H1 (cell line): ENCODE measurements around the gene JAKMIP2. TPM values are rescaled to one million over a fixed set of nuclear protein-coding genes. Genes with fewer than 3 reads are reported as not detected.

Experiments
- CTCF ChIA-PET: fragments of 300-600 bp; sonication (Branson Sonifier 250); formaldehyde crosslinking; loops from one replicate; lab custom pipeline; 2021; ENCODE audit not compliant: partially characterized antibody; lab: Charles Lee
- POLR2A ChIA-PET: fragments of 300-600 bp; sonication (Branson Sonifier 250); formaldehyde crosslinking; loops from one replicate; lab custom pipeline; 2021; ENCODE audit warnings: inconsistent platforms; ENCODE audit not compliant: partially characterized antibody; lab: Charles Lee
- DNase-seq, 2 experiments: peaks; one replicate each; pipeline versions ENCODE4 v3.0.0 to v3.0.0-alpha.2; 2010 to 2022; ENCODE audit warnings: low spot score in 2 of 2, low read depth in 1 of 2, mixed read lengths in 1 of 2
- FAIRE-seq: peaks from 2 replicates; lab custom pipeline; 2011; peaks lifted over from hg19 to GRCh38; lab: Jason Lieb, UNC
- H2AFZ ChIP-seq: 2 replicates; pipeline ENCODE4 v1.8.1; 2012; ENCODE audit warnings: low read length, inconsistent platforms
- H2AK5ac ChIP-seq: 2 replicates; pipeline ENCODE4 v1.6.1; 2013; ENCODE audit warnings: low read depth, low read length
- H2BK120ac ChIP-seq: replicated peaks from 2 replicates; pipeline ENCODE3; 2013; ENCODE audit warnings: low read depth, low read length, inconsistent platforms
- H2BK12ac ChIP-seq: 2 replicates; pipeline ENCODE4 v1.6.1; 2013; ENCODE audit warnings: low read depth, low read length
- H2BK15ac ChIP-seq: 2 replicates; pipeline ENCODE4 v1.6.1; 2013; ENCODE audit warnings: low read length
- H2BK20ac ChIP-seq: 2 replicates; pipeline ENCODE4 v1.6.1; 2013; ENCODE audit warnings: low read length
- H2BK5ac ChIP-seq: 2 replicates; pipeline ENCODE4 v1.6.1; 2013; ENCODE audit warnings: low read depth, low read length
- H3K14ac ChIP-seq: 2 replicates; pipeline ENCODE4 v1.6.1; 2013; ENCODE audit warnings: inconsistent platforms; ENCODE audit not compliant: insufficient read length
- H3K18ac ChIP-seq: 2 replicates; pipeline ENCODE4 v1.6.1; 2013; ENCODE audit warnings: low read length; ENCODE audit errors: extremely low read depth
- H3K23ac ChIP-seq: 2 replicates; pipeline ENCODE4 v1.6.1; 2013; ENCODE audit warnings: inconsistent platforms; ENCODE audit not compliant: insufficient read length
- H3K23me2 ChIP-seq: 2 replicates; pipeline ENCODE4 v1.6.1; 2013; ENCODE audit warnings: low read depth, low read length
- H3K27ac ChIP-seq: 2 replicates; pipeline ENCODE4 v1.6.1; 2011; ENCODE audit warnings: low read depth, low read length, inconsistent platforms
- H3K27me3 ChIP-seq, 4 experiments: replicated peaks in 1 of 4; 1 replicate in 1 of 4; 2 replicates in 3 of 4; pipeline versions ENCODE4 v1.6.1 to v1.8.1; 2011 to 2013; ENCODE audit warnings: low read length in 3 of 4, mild to moderate bottlenecking in 3 of 4, inconsistent platforms in 2 of 4, mixed read lengths in 2 of 4, moderate library complexity in 1 of 4; ENCODE audit not compliant: control insufficient read depth in 3 of 4, insufficient read depth in 3 of 4; ENCODE audit errors: extremely low read depth in 1 of 4
- H3K36me3 ChIP-seq, 4 experiments: 2 replicates each; pipeline versions ENCODE4 v1.6.1 to v1.8.1; 2011 to 2013; ENCODE audit warnings: mild to moderate bottlenecking in 4 of 4, low read length in 3 of 4, moderate library complexity in 2 of 4, control low read depth in 1 of 4, inconsistent platforms in 1 of 4; ENCODE audit not compliant: insufficient read depth in 4 of 4, control insufficient read depth in 2 of 4
- H3K4ac ChIP-seq: replicated peaks from 2 replicates; pipeline ENCODE3; 2013; ENCODE audit warnings: low read length, low read depth, mixed read lengths, inconsistent platforms; ENCODE audit not compliant: insufficient read length
- H3K4me1 ChIP-seq, 4 experiments: replicated peaks in 1 of 4; 1 replicate in 1 of 4; 2 replicates in 3 of 4; pipeline versions ENCODE4 v1.6.1 to v1.8.1; 2011 to 2013; ENCODE audit warnings: low read length in 3 of 4, inconsistent platforms in 2 of 4, mixed read lengths in 1 of 4; ENCODE audit not compliant: insufficient read depth in 4 of 4, control insufficient read depth in 3 of 4
- H3K4me2 ChIP-seq, 2 experiments: 2 replicates each; pipeline versions ENCODE4 v1.6.1 to v1.8.1; 2011 to 2013; ENCODE audit warnings: low read depth in 2 of 2, low read length in 2 of 2, control low read depth in 1 of 2, inconsistent platforms in 1 of 2, mild to moderate bottlenecking in 1 of 2; ENCODE audit not compliant: insufficient read depth in 1 of 2
- H3K4me3 ChIP-seq, 4 experiments: fragments of 200-600, 300-600 bp in 1 of 4; sonication (generic), shearing (Covaris generic), sonication (Bioruptor Twin) in 1 of 4; 2 replicates each; pipeline versions ENCODE4 v1.5.1 to v1.8.1; 2011 to 2016; ENCODE audit warnings: low read length in 4 of 4, low read depth in 3 of 4, control low read depth in 2 of 4, inconsistent platforms in 2 of 4, mild to moderate bottlenecking in 2 of 4, mixed read lengths in 1 of 4, moderate library complexity in 1 of 4; ENCODE audit not compliant: insufficient read depth in 2 of 4; ENCODE audit errors: extremely low read depth in 1 of 4
- H3K56ac ChIP-seq: replicated peaks from 2 replicates; pipeline ENCODE3; 2013; ENCODE audit warnings: low read depth, mild to moderate bottlenecking, mixed read lengths, low read length, inconsistent platforms; ENCODE audit not compliant: insufficient read length
- H3K79me1 ChIP-seq: 2 replicates; pipeline ENCODE4 v1.6.1; 2013; ENCODE audit warnings: low read depth, low read length, control low read depth
- H3K79me2 ChIP-seq, 2 experiments: 2 replicates each; pipeline versions ENCODE4 v1.6.1 to v1.8.1; 2012 to 2013; ENCODE audit warnings: low read length in 2 of 2, mild to moderate bottlenecking in 2 of 2, inconsistent platforms in 1 of 2; ENCODE audit not compliant: insufficient read depth in 2 of 2, control insufficient read depth in 1 of 2
- H3K9ac ChIP-seq, 4 experiments: replicated peaks in 1 of 4; 1 replicate in 1 of 4; 2 replicates in 3 of 4; pipeline versions ENCODE4 v1.6.1 to v1.8.1; 2011 to 2013; ENCODE audit warnings: low read depth in 3 of 4, low read length in 3 of 4, control low read depth in 2 of 4, mild to moderate bottlenecking in 2 of 4, moderate library complexity in 2 of 4, inconsistent platforms in 1 of 4; ENCODE audit errors: extremely low read depth in 1 of 4
- H3K9me3 ChIP-seq, 2 experiments: 2 replicates each; pipeline versions ENCODE4 v1.6.1 to v1.8.1; 2012 to 2013; ENCODE audit warnings: mild to moderate bottlenecking in 2 of 2, moderate library complexity in 2 of 2, control low read depth in 1 of 2, inconsistent platforms in 1 of 2, low read depth in 1 of 2, low read length in 1 of 2, mixed read lengths in 1 of 2; ENCODE audit not compliant: insufficient read depth in 2 of 2
- H4K20me1 ChIP-seq, 2 experiments: replicated peaks in 1 of 2; 2 replicates each; pipeline versions ENCODE3 to v1.8.1; 2011 to 2013; ENCODE audit warnings: inconsistent platforms in 2 of 2, low read length in 2 of 2, mild to moderate bottlenecking in 1 of 2; ENCODE audit not compliant: insufficient read depth in 2 of 2, control insufficient read depth in 1 of 2
- H4K5ac ChIP-seq: 2 replicates; pipeline ENCODE4 v1.6.1; 2013; ENCODE audit warnings: low read length, low read depth, mixed read lengths, inconsistent platforms; ENCODE audit not compliant: insufficient read length
- H4K8ac ChIP-seq: 2 replicates; pipeline ENCODE4 v1.8.0; 2013; ENCODE audit warnings: mild to moderate bottlenecking, moderate library complexity, low read length, inconsistent platforms; ENCODE audit not compliant: insufficient read depth; ENCODE audit errors: extremely low read depth
- H4K91ac ChIP-seq: replicated peaks from 2 replicates; pipeline ENCODE3; 2013; ENCODE audit warnings: low read length, mixed read lengths, inconsistent platforms; ENCODE audit not compliant: insufficient read length
- ATF2 ChIP-seq: IDR thresholded peaks from 2 replicates; pipeline ENCODE4 v1.6.1; 2012; ENCODE audit warnings: low read length, inconsistent platforms
- CREB1 ChIP-seq: IDR thresholded peaks from 2 replicates; pipeline ENCODE4 v1.6.1; 2012; ENCODE audit warnings: inconsistent platforms
- CTBP2 ChIP-seq: IDR thresholded peaks from 2 replicates; pipeline ENCODE4 v1.7.0; 2011; ENCODE audit warnings: borderline replicate concordance, mild to moderate bottlenecking, moderate library complexity, mixed read lengths, low read length; ENCODE audit not compliant: insufficient read depth, insufficient read length
- KDM5A ChIP-seq: fragments of 200-600 bp; IDR thresholded peaks from 2 replicates; pipeline ENCODE4 v1.7.1; 2012; ENCODE audit warnings: mild to moderate bottlenecking, low read length, inconsistent platforms, mixed read lengths
- TEAD4 ChIP-seq: IDR thresholded peaks from 2 replicates; pipeline ENCODE4 v1.6.1; 2012; ENCODE audit warnings: low read depth, low read length, inconsistent platforms, mixed read lengths
- WGBS, 2 experiments: shearing (Covaris generic) in 1 of 2; methylation state at CpG; one replicate each; pipeline versions ENCODE4 v1.1.6 to v1.1.7; 2013 to 2015; ENCODE audit warnings: low lambda C conversion rate in 2 of 2, mixed read lengths in 2 of 2, inconsistent platforms in 1 of 2, low coverage in 1 of 2, missing lambda C conversion rate in 1 of 2; ENCODE audit not compliant: insufficient replicate concordance in 2 of 2, insufficient coverage in 1 of 2, insufficient read length in 1 of 2; ENCODE audit errors: extremely low coverage in 1 of 2, missing lambda C conversion rate in 1 of 2; 5-methylcytosine and 5-hydroxymethylcytosine counted together
- polyA plus RNA-seq, 7 experiments: library from polyadenylated mRNA; depleted of rRNA in 3 of 7; stranded (reverse) in 5 of 7; unstranded in 2 of 7; fragments of >200 nt in 5 of 7; fragments of 200-250 nt in 2 of 7; gene quantifications; 1 replicate in 5 of 7; 2 replicates in 1 of 7; 4 replicates in 1 of 7; pipeline versions ENCODE4 v1.2.1 to v1.2.3, GENCODE V29; 2011 to 2013; ENCODE audit warnings: missing spikeins in 2 of 7, mixed read lengths in 2 of 7
- total RNA-seq: library from RNA; stranded (reverse); fragmentation: NEBNext Ultra II Directional; extraction: Animal tissue kit (Norgen Biotek cat#: 25700); gene quantifications from 2 replicates; pipeline ENCODE4 v1.2.1, GENCODE V29; 2021

Gene JAKMIP2
- total and polyA plus RNA-seq, 2 of the 8 experiments (the other 6 are each of a cell fraction or from before 2014, with no cell fraction given) = 2.4 to 13.6 TPM

DNA sequence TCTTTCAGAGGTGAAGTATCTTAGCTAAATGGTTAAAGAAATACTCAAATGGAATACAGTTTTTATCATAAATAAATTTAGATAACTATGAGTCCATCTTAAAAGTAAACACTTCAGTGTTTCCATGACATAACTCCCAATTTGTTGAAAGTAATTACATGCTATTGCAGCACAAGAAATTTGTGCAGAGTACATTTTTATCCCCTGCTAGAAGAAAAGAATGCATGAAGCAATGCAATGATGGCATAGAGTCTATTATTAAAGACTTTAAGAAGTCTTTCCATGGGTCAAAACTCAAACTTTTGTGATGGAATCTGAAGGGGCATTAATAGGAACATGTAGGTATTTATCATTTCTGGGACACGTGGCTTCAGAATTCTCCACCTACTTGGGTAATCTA is 166.1 kb downstream of the JAKMIP2 start:
- peaks cover 0 to 54% (median 24%) of the 10 kb centered on the region in 4 experiments; a peak in 5 of 8 replicates for H3K36me3 ChIP-seq
- H3K79me1 ChIP-seq = no peaks in the 10 kb centered on the region
- no peak overlapping the region for H2BK15ac ChIP-seq
- no peaks in the 10 kb centered on the region for H4K20me1 ChIP-seq
- H3K4me2 ChIP-seq = no peak overlapping the region
- H3K23me2 ChIP-seq = no peaks in the 10 kb centered on the region
- no peak overlapping the region for H3K9ac ChIP-seq
- H4K8ac ChIP-seq = no peak overlapping the region
- no peak overlapping the region for H2BK5ac ChIP-seq
- H2AFZ ChIP-seq = no peak overlapping the region
- no peak overlapping the region for H3K4me3 ChIP-seq
- no peaks in the 10 kb centered on the region for H3K9me3 ChIP-seq
- TF ChIP-seq TEAD4 (no peak), CTBP2 (no peak), KDM5A (no peak), CREB1 (no peak), ATF2 (no peak)
- no peak overlapping the region for H2BK20ac ChIP-seq
- H3K4me1 ChIP-seq = peaks cover 0 to 5% (median 0%) of the 10 kb centered on the region in 4 experiments; a peak in 1 of 7 replicates
- DNase-seq (no peak), FAIRE-seq (no peak)
- H3K18ac ChIP-seq = no peak overlapping the region
- H4K91ac ChIP-seq = no peak overlapping the region
- no peaks in the 10 kb centered on the region for H3K27me3 ChIP-seq
- peaks cover 0 to 8% of the 10 kb centered on the region in 2 experiments; a peak in 2 of 4 replicates for H3K79me2 ChIP-seq
- no peak overlapping the region for H4K5ac ChIP-seq
- CTCF ChIA-PET = interaction anchor here (1.5 kb wide), 1 partner anchor 11 kb away, joined by 7 read pairs; no protein-coding TSS in a partner anchor
- no peak overlapping the region for H3K56ac ChIP-seq
- no peak overlapping the region for H2BK12ac ChIP-seq
- 89% methylated on average over 1 of the region's 1 CpG; no CpG with 5 or more reads in 1 of the 2 experiments for WGBS, 2 experiments
- no peak overlapping the region for H3K23ac ChIP-seq
- POLR2A ChIA-PET = interaction anchor here (0.6 kb wide), 1 partner anchor 32 kb away, joined by 3 read pairs; no protein-coding TSS in a partner anchor
- H3K14ac ChIP-seq = no peak overlapping the region
- no peak overlapping the region for H2AK5ac ChIP-seq
- no peak overlapping the region for H2BK120ac ChIP-seq
- H3K4ac ChIP-seq = no peak overlapping the region
- no peak overlapping the region for H3K27ac ChIP-seq
